Progenitor cell of endocrine pancreas (in vitro differentiated cells): ENCODE measurements around the gene SPDL1. TPM values are rescaled to one million over a fixed set of nuclear protein-coding genes. Genes with fewer than 3 reads are reported as not detected.
"Not testable (repeated sequence)": the region's sequence is repeated elsewhere in the genome, so short reads cannot be mapped to it uniquely, and the experiment has no call there.

ENCODE experiments used
- DNase-seq: peaks from one replicate; pipeline ENCODE4 v3.0.0; 2021; ENCODE audit warnings: low spot score; ENCODE audit not compliant: unreplicated experiment
- H3K27ac Mint-ChIP-seq: 2 replicates; pipeline ENCODE4 v1.8.0; 2021; ENCODE audit warnings: mild to moderate bottlenecking, moderate library complexity, mixed read lengths
- H3K27me3 Mint-ChIP-seq: 2 replicates; pipeline ENCODE4 v1.8.0; 2021; ENCODE audit warnings: mixed read lengths
- H3K36me3 Mint-ChIP-seq: 2 replicates; pipeline ENCODE4 v1.8.0; 2022; ENCODE audit warnings: mixed read lengths; ENCODE audit not compliant: insufficient read depth
- H3K4me1 Mint-ChIP-seq: 2 replicates; pipeline ENCODE4 v1.8.0; 2021; ENCODE audit warnings: low read depth, mixed read lengths
- H3K4me3 Mint-ChIP-seq: 2 replicates; pipeline ENCODE4 v1.8.0; 2021; ENCODE audit warnings: low read depth, mild to moderate bottlenecking, moderate library complexity, mixed read lengths
- H3K9me3 Mint-ChIP-seq: 2 replicates; pipeline ENCODE4 v1.8.0; 2021; ENCODE audit warnings: low read depth, mixed read lengths
- total RNA-seq: library from RNA; stranded (reverse); gene quantifications from 2 replicates; pipeline ENCODE4 v1.2.1, GENCODE V29; 2021
- TF ChIP-seq, protein P1 (sequence below): fragments of 200-600 bp; sonication (generic); IDR thresholded peaks from one replicate; pipeline ENCODE4 v1.5.0; 2021; ENCODE audit warnings: antibody characterized with exemption, mild to moderate bottlenecking; ENCODE audit not compliant: unreplicated experiment

The SPDL1 gene
- total RNA-seq, 1 donor from 2014 or later, result 38.3 TPM

DNA sequence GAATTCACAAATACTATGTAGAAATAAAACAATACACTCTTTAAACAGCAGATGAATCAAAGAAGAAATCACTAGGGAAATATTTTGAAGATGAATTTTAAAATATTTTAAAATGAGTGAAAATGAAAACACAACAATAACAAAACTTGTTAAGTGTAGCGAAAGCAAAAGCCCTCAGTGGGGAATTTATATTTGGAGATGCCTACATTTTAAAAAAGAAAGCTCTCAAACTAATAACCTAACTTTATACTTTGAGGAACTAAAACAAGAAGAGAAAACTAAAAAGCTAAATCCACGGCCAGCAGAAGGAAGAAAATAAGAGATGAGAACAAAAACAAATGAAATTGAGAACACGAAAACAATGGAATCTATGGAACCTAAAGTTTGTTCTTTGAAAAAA is 22.7 kb downstream of the SPDL1 start:
- Mint-ChIP-seq H3K27ac (no peak overlapping the region), H3K9me3 (peaks cover 7% of the 10 kb centered on the region), H3K36me3 (peaks cover 13% of the 10 kb centered on the region), H3K4me1 (peaks cover 2% of the 10 kb centered on the region), H3K4me3 (no peak overlapping the region), H3K27me3 (no peaks in the 10 kb centered on the region)
- TF ChIP-seq, protein P1, sequence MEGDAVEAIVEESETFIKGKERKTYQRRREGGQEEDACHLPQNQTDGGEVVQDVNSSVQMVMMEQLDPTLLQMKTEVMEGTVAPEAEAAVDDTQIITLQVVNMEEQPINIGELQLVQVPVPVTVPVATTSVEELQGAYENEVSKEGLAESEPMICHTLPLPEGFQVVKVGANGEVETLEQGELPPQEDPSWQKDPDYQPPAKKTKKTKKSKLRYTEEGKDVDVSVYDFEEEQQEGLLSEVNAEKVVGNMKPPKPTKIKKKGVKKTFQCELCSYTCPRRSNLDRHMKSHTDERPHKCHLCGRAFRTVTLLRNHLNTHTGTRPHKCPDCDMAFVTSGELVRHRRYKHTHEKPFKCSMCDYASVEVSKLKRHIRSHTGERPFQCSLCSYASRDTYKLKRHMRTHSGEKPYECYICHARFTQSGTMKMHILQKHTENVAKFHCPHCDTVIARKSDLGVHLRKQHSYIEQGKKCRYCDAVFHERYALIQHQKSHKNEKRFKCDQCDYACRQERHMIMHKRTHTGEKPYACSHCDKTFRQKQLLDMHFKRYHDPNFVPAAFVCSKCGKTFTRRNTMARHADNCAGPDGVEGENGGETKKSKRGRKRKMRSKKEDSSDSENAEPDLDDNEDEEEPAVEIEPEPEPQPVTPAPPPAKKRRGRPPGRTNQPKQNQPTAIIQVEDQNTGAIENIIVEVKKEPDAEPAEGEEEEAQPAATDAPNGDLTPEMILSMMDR, result no peak
- DNase-seq, result no peak

GRCh38 chr5:169607882-169608281 is 24.3 kb downstream of the SPDL1 start:
- Mint-ChIP-seq H3K36me3 (peaks cover 6% of the 10 kb centered on the region), H3K27ac (no peak overlapping the region), H3K27me3 (no peaks in the 10 kb centered on the region), H3K4me1 (no peaks in the 10 kb centered on the region), H3K9me3 (peaks cover 21% of the 10 kb centered on the region), H3K4me3 (no peak overlapping the region)
- no peak for DNase-seq
- TF ChIP-seq, protein P1, result no peak

- Mint-ChIP-seq H3K36me3 (peaks cover 1% of the 10 kb centered on the region), H3K27ac (no peak overlapping the region), H3K4me1 (no peaks in the 10 kb centered on the region), H3K27me3 (no peaks in the 10 kb centered on the region), H3K4me3 (no peak overlapping the region), H3K9me3 (peaks cover 26% of the 10 kb centered on the region)
- TF ChIP-seq, protein P1, result no peak
- DNase-seq, result no peak
Measured at GRCh38 chr5:169609716-169610115, 26.1 kb downstream of the SPDL1 start.

- Mint-ChIP-seq H3K9me3 (peaks cover 26% of the 10 kb centered on the region), H3K4me1 (no peaks in the 10 kb centered on the region), H3K27ac (no peak overlapping the region), H3K4me3 (no peak overlapping the region), H3K36me3 (peaks cover 1% of the 10 kb centered on the region), H3K27me3 (no peaks in the 10 kb centered on the region)
- DNase-seq, result no peak
- TF ChIP-seq, protein P1, result no peak
Measured at GRCh38 chr5:169610606-169611005, 27.0 kb downstream of the SPDL1 start.

DNA sequence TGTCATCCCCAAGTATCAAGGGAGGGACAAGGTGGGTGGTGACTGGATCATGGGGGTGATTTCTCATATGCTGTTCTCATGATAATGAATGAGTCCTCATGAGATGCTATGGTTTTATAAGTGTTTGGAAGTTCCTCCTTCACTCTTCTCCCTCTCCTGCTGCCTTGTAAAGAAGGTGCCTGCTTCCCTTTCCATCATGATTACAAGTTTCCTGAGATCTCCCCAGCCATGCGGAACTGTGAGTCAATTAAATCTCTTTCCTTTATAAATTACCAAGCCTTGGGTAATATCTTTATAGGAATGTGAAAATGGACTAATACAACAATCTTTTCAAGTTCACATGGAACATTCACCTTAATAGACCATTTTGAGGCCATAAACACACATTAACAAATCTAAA is 32.0 kb downstream of the SPDL1 start:
- TF ChIP-seq, protein P1, result no peak
- H3K27ac Mint-ChIP-seq, result no peak overlapping the region
- H3K9me3 Mint-ChIP-seq, result peaks cover 31% of the 10 kb centered on the region
- H3K4me1 Mint-ChIP-seq, result no peaks in the 10 kb centered on the region
- H3K27me3 Mint-ChIP-seq, result no peaks in the 10 kb centered on the region
- no peak for DNase-seq
- H3K4me3 Mint-ChIP-seq, result no peak overlapping the region
- H3K36me3 Mint-ChIP-seq, result no peaks in the 10 kb centered on the region

GRCh38 chr5:169624307-169624706 is 40.7 kb downstream of the SPDL1 start:
- H3K36me3 Mint-ChIP-seq, H3K27me3 Mint-ChIP-seq, H3K9me3 Mint-ChIP-seq, DNase-seq, H3K4me1 Mint-ChIP-seq, H3K4me3 Mint-ChIP-seq, H3K27ac Mint-ChIP-seq: not testable (repeated sequence)
